Gastrocnemius medialis (tissue), 4 donors: ENCODE measurements around the gene ACBD6. TPM values are rescaled to one million over a fixed set of nuclear protein-coding genes. Genes with fewer than 3 reads are reported as not detected.

Source experiments
- ATAC-seq, 2 donors: fragments of 150-250 bp; one replicate each; pipeline ENCODE4 v1.9.1; 2016
- DNase-seq, 2 donors: peaks; one replicate each; pipeline ENCODE4 v3.0.0-alpha.2; 2019
- H3K27ac ChIP-seq, 4 donors: fragments of 200-600 bp; sonication (generic); 1 replicate in 1 of 4; 2 replicates in 3 of 4; pipeline ENCODE4 v1.5.1; 2016 to 2018; ENCODE audit warnings: mild to moderate bottlenecking in 2 of 4, moderate library complexity in 1 of 4
- H3K27me3 ChIP-seq, 3 donors: fragments of 200-600 bp; sonication (generic) in 2 of 3; 1 replicate in 1 of 3; 2 replicates in 2 of 3; pipeline versions ENCODE4 v1.5.1 to v1.6.0; 2016 to 2019; ENCODE audit warnings: mild to moderate bottlenecking in 1 of 3, moderate library complexity in 1 of 3
- H3K36me3 ChIP-seq, 2 donors: fragments of 200-600 bp; sonication (generic) in 1 of 2; one replicate each; pipeline ENCODE4 v1.5.1; 2017 to 2018
- H3K4me1 ChIP-seq, 2 donors: fragments of 200-600 bp; sonication (generic) in 1 of 2; one replicate each; pipeline ENCODE4 v1.5.1; 2016 to 2017; ENCODE audit warnings: mild to moderate bottlenecking in 2 of 2
- H3K4me3 ChIP-seq, 4 donors: fragments of 200-600 bp; sonication (generic) in 3 of 4; 1 replicate in 1 of 4; 2 replicates in 3 of 4; pipeline ENCODE4 v1.5.1; 2016 to 2019; ENCODE audit warnings: mild to moderate bottlenecking in 2 of 4
- H3K9me3 ChIP-seq, 3 donors: fragments of 200-600 bp; sonication (generic) in 2 of 3; 1 replicate in 1 of 3; 2 replicates in 2 of 3; pipeline ENCODE4 v1.5.1; 2016 to 2019
- POLR2A ChIP-seq, 2 donors: fragments of 450-650 bp; IDR thresholded peaks; one replicate each; pipeline ENCODE4 v1.6.1; 2017; ENCODE audit warnings: antibody characterized with exemption in 2 of 2, mild to moderate bottlenecking in 2 of 2, moderate library complexity in 2 of 2
- in situ Hi-C, 4 donors: fragments of 200-750 bp; cut with MboI; loops; one replicate each; pipeline versions ENCODE4 v1.15.0 to v1.8.0; 2017; ENCODE audit warnings: low sequenced_read_pairs in 4 of 4
- intact Hi-C: fragments of 100-400 bp; cut with DNase I; formaldehyde crosslinking; loops from one replicate; pipeline ENCODE4 v1.15.1; 2023; ENCODE audit warnings: low total_unique reads
- total RNA-seq, 4 donors: library from RNA; depleted of rRNA; stranded (reverse); fragments of >200 nt; gene quantifications; one replicate each; pipeline versions ENCODE4 v1.1.0 to v1.2.3, GENCODE V29; 2016
- TF ChIP-seq, protein P1 (sequence below), 5 experiments: fragments of 450-650 bp in 3 of 5; fragments of 200-600 bp in 2 of 5; sonication (generic) in 2 of 5; IDR thresholded peaks in 4 of 5; conservative IDR thresholded peaks in 1 of 5; 1 replicate in 4 of 5; 2 replicates in 1 of 5; pipeline ENCODE4 v1.5.1; 2016 to 2019; ENCODE audit warnings: antibody characterized with exemption in 5 of 5, mild to moderate bottlenecking in 3 of 5, moderate library complexity in 3 of 5

ACBD6 gene
- total RNA-seq, 4 donors from 2014 or later = 15.0 to 27.4 (median 19.1) TPM

DNA sequence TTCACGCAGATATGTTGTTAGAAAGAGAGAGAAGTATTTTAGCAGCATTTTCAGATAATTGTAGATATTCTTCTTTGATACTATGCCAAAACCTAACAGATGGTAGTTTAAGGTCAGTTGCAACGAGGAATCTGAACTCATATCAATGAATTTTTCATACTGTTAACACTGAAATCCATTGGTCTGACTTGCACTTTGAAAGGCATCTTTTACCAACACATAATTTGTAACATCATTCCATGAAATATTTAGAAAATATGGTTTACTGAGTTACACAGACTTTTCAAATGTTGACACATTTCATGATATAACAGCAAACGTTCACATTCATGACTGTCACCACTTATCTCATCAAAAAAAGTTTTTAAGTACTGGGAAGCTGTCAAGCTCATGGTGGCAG, 4.6 kb downstream of the ACBD6 start:
- ATAC-seq (no peak), DNase-seq (no peak)
- Histone ChIP-seq H3K4me1 (peaks cover 23 to 26% of the 10 kb centered on the region in 2 donors), H3K27me3 (no peaks in the 10 kb centered on the region), H3K4me3 (no peak overlapping the region), H3K36me3 (peaks cover 0 to 9% of the 10 kb centered on the region in 2 donors), H3K27ac (no peak overlapping the region), H3K9me3 (no peaks in the 10 kb centered on the region)
- in situ Hi-C loops (no loop called here), intact Hi-C loops (no loop called here)
- TF ChIP-seq, protein P1, sequence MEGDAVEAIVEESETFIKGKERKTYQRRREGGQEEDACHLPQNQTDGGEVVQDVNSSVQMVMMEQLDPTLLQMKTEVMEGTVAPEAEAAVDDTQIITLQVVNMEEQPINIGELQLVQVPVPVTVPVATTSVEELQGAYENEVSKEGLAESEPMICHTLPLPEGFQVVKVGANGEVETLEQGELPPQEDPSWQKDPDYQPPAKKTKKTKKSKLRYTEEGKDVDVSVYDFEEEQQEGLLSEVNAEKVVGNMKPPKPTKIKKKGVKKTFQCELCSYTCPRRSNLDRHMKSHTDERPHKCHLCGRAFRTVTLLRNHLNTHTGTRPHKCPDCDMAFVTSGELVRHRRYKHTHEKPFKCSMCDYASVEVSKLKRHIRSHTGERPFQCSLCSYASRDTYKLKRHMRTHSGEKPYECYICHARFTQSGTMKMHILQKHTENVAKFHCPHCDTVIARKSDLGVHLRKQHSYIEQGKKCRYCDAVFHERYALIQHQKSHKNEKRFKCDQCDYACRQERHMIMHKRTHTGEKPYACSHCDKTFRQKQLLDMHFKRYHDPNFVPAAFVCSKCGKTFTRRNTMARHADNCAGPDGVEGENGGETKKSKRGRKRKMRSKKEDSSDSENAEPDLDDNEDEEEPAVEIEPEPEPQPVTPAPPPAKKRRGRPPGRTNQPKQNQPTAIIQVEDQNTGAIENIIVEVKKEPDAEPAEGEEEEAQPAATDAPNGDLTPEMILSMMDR (IDR thresholded peaks at IDR 0.05 in 4 of 5, conservative IDR thresholded peaks at IDR 0.05 in 1 of 5) = no peak
- TF ChIP-seq POLR2A (IDR thresholded peaks at IDR 0.05) = no peak

DNA sequence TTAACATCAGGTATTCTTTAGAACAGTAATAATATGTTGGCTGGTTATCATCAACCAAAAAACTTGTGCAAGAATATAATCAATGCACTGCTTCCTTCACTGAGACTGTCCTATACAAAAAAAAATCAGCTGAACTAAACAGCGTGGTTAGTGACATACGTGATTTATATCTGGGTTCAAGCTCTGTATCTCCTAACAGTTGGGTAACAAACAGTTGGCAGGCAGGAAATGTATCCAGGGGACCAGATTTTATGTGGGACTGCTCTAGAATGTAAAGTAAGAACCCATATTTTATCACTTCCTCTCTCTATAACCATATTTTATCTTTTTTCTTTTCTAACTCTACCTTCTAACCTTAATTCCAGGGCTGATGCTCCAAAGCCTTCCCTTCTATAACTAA, 8.0 kb downstream of the ACBD6 start:
- Histone ChIP-seq H3K4me1 (peaks cover 5 to 6% of the 10 kb centered on the region in 2 donors), H3K27me3 (no peaks in the 10 kb centered on the region), H3K27ac (no peak overlapping the region), H3K36me3 (peaks cover 0 to 9% of the 10 kb centered on the region in 2 donors), H3K4me3 (no peak overlapping the region), H3K9me3 (no peaks in the 10 kb centered on the region)
- DNase-seq = no peak
- in situ Hi-C loops (no loop called here), intact Hi-C loops (no loop called here)
- no peak for TF ChIP-seq POLR2A (IDR thresholded peaks at IDR 0.05)
- TF ChIP-seq, protein P1 (IDR thresholded peaks at IDR 0.05 in 4 of 5, conservative IDR thresholded peaks at IDR 0.05 in 1 of 5) = no peak
- ATAC-seq = no peak

DNA sequence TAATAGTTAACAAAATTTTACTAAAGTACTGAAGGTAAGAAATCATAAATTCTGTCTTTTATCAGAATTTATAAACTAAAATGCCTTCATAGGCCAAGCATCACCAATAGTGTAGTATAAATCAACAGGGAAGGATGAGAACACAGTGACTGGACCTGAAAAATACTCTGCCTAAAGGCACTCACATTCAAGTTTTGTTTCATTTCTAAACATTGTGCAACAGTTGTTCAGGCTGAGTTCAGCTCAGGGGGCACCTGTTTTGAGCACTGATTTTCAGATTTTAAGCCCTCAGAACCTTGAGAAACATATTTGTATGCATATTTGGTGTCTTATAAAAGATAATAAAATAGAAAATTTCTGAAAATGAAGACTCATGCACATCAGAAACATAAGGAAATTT, 12.4 kb downstream of the ACBD6 start:
- TF ChIP-seq, protein P1 (IDR thresholded peaks at IDR 0.05 in 4 of 5, conservative IDR thresholded peaks at IDR 0.05 in 1 of 5) = no peak
- H3K27ac ChIP-seq = no peak overlapping the region
- H3K4me1 ChIP-seq = no peaks in the 10 kb centered on the region
- DNase-seq (no peak), ATAC-seq (no peak)
- H3K4me3 ChIP-seq = no peak overlapping the region
- in situ Hi-C loops (no loop called here), intact Hi-C loops (no loop called here)
- H3K27me3 ChIP-seq = no peaks in the 10 kb centered on the region
- no peaks in the 10 kb centered on the region for H3K9me3 ChIP-seq
- peaks cover 0 to 16% of the 10 kb centered on the region in 2 donors for H3K36me3 ChIP-seq

DNA sequence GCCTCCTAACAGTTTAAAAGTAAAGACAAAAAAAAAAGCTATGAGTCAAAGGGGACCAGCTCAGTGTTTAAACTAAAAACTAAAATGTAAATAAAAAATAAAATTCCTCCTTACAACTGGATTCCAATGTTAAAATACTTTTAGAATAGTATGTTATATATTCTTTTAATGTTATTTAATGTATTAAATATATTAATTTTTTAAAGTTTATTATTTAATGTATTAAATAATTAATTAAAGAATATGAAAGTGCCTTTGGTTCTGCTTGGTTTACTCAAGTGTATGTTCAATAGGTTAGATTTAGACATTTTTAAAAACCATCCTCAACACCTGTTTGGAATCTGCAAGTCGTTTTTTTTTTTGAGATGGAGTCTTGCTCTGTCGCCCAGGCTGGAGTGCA, 13.1 kb downstream of the ACBD6 start:
- Histone ChIP-seq H3K36me3 (peaks cover 0 to 13% of the 10 kb centered on the region in 2 donors), H3K27me3 (no peaks in the 10 kb centered on the region), H3K4me3 (no peak overlapping the region), H3K27ac (no peak overlapping the region), H3K9me3 (no peaks in the 10 kb centered on the region), H3K4me1 (no peaks in the 10 kb centered on the region)
- no peak for TF ChIP-seq POLR2A (IDR thresholded peaks at IDR 0.05)
- TF ChIP-seq, protein P1 (IDR thresholded peaks at IDR 0.05 in 4 of 5, conservative IDR thresholded peaks at IDR 0.05 in 1 of 5) = no peak
- ATAC-seq (no peak), DNase-seq (no peak)
- in situ Hi-C loops (no loop called here), intact Hi-C loops (no loop called here)

DNA sequence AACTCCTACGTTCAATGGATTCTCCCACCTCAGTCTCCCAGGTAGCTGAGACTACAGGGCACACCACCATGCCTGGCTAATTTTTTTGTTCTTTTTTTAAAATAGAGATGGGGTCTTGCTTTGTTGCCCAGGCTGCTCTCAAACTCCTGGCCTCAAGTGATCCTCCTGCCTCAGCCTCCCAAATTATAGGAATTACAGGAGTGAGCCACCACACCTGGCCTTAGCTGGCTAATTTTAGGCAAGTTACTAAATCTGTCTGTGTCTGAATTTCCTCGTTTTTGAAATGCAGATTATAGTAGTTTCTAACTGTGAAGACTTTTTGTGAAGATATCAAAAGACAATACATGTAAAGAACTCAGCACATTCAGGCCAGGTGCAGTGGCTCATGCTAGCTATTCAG, 13.7 kb downstream of the ACBD6 start:
- H3K9me3 ChIP-seq = no peaks in the 10 kb centered on the region
- H3K27me3 ChIP-seq = no peaks in the 10 kb centered on the region
- intact Hi-C loops (no loop called here), in situ Hi-C loops (no loop called here)
- no peak for ATAC-seq
- no peaks in the 10 kb centered on the region for H3K4me1 ChIP-seq
- H3K4me3 ChIP-seq = no peak overlapping the region
- H3K27ac ChIP-seq = no peak overlapping the region
- peaks cover 0 to 7% of the 10 kb centered on the region in 2 donors for H3K36me3 ChIP-seq
- TF ChIP-seq, protein P1 (IDR thresholded peaks at IDR 0.05 in 4 of 5, conservative IDR thresholded peaks at IDR 0.05 in 1 of 5) = no peak
- DNase-seq = no peak
